GM10266 (cell line): ENCODE results near the gene DOCK11.

Experiments used
- DNase-seq: peaks from one replicate; pipeline ENCODE4 v3.0.0; 2012; ENCODE audit errors: extremely low spot score
- CTCF ChIP-seq: IDR thresholded peaks from 2 replicates; pipeline ENCODE4 v1.5.1; 2012; ENCODE audit warnings: mild to moderate bottlenecking, low read depth; ENCODE audit not compliant: control insufficient read depth, insufficient read depth; ENCODE audit errors: missing control alignments

DOCK11 gene

DNA sequence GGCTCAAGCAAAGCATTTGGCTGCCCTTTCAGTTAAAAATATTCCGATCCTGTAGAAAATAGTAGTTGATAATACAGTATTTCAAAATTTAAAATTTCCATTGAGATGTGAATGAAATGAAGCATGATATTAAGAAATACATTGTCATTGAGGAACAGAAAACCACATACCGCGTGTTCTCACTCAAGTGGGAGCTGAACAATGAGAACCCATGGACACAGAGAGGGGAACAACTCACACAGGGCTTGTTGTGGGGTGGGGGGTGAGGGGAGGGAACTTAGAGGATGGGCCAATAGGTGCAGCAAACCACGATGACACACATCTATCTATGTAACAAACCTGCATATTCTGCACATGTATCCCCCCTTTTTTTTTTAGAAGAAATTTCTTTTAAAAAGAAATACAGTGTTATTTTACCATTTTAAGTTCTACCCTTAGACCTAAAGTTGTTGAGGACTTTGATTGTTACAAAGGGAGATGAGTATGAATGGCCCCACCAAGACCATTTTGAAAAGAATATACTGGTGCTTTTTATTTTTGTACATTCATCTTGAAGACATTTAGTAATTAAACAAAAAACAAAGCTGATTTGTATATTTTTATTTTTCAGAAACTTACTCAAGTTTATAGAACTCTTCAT is 179.8 kb downstream of the DOCK11 start:
- no peak for DNase-seq
- TF ChIP-seq CTCF = no peak

GRCh38 chrX:118675966-118676349 is 180.3 kb downstream of the DOCK11 start:
- TF ChIP-seq CTCF = no peak
- no peak for DNase-seq

- TF ChIP-seq CTCF = no peak
- no peak for DNase-seq
Measured at GRCh38 chrX:118677318-118677717, 181.7 kb downstream of the DOCK11 start.

DNA sequence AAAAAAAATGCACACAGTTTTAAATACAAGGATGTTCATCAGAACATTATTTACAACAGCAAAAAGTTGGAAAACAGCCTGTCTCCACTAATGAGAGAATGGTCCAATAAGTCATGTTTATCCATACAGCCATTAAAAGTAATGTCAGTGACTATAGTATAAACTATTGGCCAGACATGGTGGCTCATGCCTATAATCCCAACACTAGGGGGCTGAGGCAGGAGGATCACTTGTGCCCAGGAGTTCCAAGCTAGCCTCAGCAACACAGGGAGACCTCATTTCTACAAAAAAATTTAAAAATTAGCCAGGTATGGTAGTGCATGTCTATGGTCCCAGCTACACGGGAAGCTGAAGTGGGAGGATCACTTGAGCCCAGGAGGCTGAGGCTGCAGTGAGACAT is 183.7 kb downstream of the DOCK11 start:
- TF ChIP-seq CTCF = no peak
- no peak for DNase-seq

- TF ChIP-seq CTCF = no peak
- DNase-seq = no peak
Measured at GRCh38 chrX:118682258-118683014, 186.8 kb downstream of the DOCK11 start.

DNA sequence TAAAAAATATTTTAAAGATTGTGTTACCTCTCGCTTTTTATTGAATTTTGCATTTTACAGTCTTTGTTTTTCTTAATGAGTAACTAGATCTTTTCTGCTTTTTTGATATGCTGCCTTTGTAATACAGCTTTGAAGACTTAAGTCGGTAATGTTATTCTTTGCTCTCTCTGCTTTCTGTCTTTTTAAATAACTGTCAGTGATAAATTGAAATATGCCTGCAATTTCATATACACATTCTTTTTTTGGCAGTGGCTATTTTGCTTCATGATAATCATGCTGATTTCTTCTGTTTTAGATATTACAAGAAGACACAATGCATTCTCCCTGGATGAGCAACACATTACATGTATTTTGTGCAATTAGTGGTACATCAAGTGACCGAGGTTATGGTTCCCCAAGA is 189.8 kb downstream of the DOCK11 start:
- TF ChIP-seq CTCF = no peak
- no peak for DNase-seq

DNA sequence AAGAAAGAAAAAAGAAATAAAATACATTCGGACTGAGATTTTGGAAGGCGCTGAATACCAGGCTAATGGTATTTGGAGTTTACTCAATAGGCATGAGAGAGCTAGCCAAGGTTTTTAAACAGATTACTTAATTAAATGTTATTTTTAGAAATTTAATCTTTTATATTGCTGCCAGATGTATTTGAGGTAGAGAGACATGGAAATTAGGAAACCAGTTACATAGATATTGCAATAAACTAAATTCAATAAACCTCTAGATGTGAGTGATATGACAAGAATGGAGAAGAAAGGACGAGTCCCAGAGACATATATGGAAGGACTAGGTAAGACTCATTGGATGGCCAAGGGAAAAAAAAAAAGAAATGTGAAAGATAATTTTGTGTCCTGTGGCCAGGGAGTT is 193.3 kb downstream of the DOCK11 start:
- no peak for DNase-seq
- TF ChIP-seq CTCF = no peak
